Endothelial cell of umbilical vein (primary cell): ENCODE results near the gene TBX1. TPM values are rescaled to one million over a fixed set of nuclear protein-coding genes. Genes with fewer than 3 reads are reported as not detected.

ENCODE experiments used
- BruUV-seq: library from RNA; stranded (reverse); fragments of 400-500 nt; replicated peaks from 2 replicates; lab custom pipeline; 2021; lab: Mats Ljungman, UMichigan
- CTCF ChIA-PET: fragments of 300-600, 350-600 bp; sonication (Branson Sonifier 250); formaldehyde crosslinking; loops from one replicate; lab custom pipeline; 2021; ENCODE audit warnings: antibody characterized with exemption, inconsistent platforms; lab: Charles Lee
- POLR2A ChIA-PET: fragments of 300-600, 350-600 bp; sonication (Branson Sonifier 250); formaldehyde crosslinking; loops from one replicate; lab custom pipeline; 2021; ENCODE audit warnings: antibody characterized with exemption, inconsistent platforms; lab: Charles Lee
- DNase-seq: peaks from one replicate; pipeline ENCODE4 v3.0.0-alpha.2; 2011; ENCODE audit warnings: low read depth, low spot score
- FAIRE-seq: peaks from 2 replicates; lab custom pipeline; 2011; peaks lifted over from hg19 to GRCh38; lab: Jason Lieb, UNC
- H2AFZ ChIP-seq: 2 replicates; pipeline ENCODE4 v1.6.0; 2012; ENCODE audit warnings: low read depth, low read length, control low read depth, inconsistent platforms
- H3K27ac ChIP-seq: 2 replicates; pipeline ENCODE4 v1.5.1; 2011; ENCODE audit warnings: low read depth, mild to moderate bottlenecking, control low read depth, low read length, moderate library complexity; ENCODE audit not compliant: insufficient read depth
- H3K27me3 ChIP-seq, 2 experiments: 2 replicates each; pipeline versions ENCODE4 v1.6.0 to v1.6.1; 2011; ENCODE audit warnings: low read length in 2 of 2, mixed read lengths in 1 of 2; ENCODE audit not compliant: control insufficient read depth in 2 of 2, insufficient read depth in 2 of 2
- H3K36me3 ChIP-seq, 2 experiments: 2 replicates in 1 of 2; 3 replicates in 1 of 2; pipeline ENCODE4 v1.5.1; 2011; ENCODE audit warnings: low read length in 2 of 2, mild to moderate bottlenecking in 1 of 2, moderate library complexity in 1 of 2; ENCODE audit not compliant: control insufficient read depth in 2 of 2, insufficient read depth in 2 of 2; ENCODE audit errors: extremely low read depth in 1 of 2
- H3K4me1 ChIP-seq: 3 replicates; pipeline ENCODE4 v1.5.1; 2011; ENCODE audit warnings: mild to moderate bottlenecking, low read length; ENCODE audit not compliant: control insufficient read depth, insufficient read depth; ENCODE audit errors: extremely low read depth
- H3K4me2 ChIP-seq: 2 replicates; pipeline ENCODE4 v1.6.1; 2011; ENCODE audit warnings: low read length, control low read depth, mixed read lengths; ENCODE audit not compliant: insufficient read depth
- H3K4me3 ChIP-seq, 3 experiments: fragments of 200-600 bp in 1 of 3; sonication (generic), shearing (Covaris generic) in 1 of 3; replicated peaks in 1 of 3; 2 replicates each; pipeline ENCODE4 v1.5.1; 2011 to 2016; ENCODE audit warnings: control low read depth in 3 of 3, low read length in 3 of 3, mild to moderate bottlenecking in 2 of 3, inconsistent platforms in 1 of 3, low read depth in 1 of 3, moderate library complexity in 1 of 3; ENCODE audit not compliant: insufficient read depth in 1 of 3
- H3K79me2 ChIP-seq: 2 replicates; pipeline ENCODE4 v1.6.0; 2012; ENCODE audit warnings: low read length, inconsistent platforms; ENCODE audit not compliant: control insufficient read depth, insufficient read depth
- H3K9ac ChIP-seq: replicated peaks from 2 replicates; pipeline ENCODE3; 2011; ENCODE audit warnings: low read length, control low read depth; ENCODE audit not compliant: insufficient read depth; ENCODE audit errors: extremely low read depth
- H3K9me1 ChIP-seq: replicated peaks from 3 replicates; pipeline ENCODE4 v1.6.0; 2011; ENCODE audit warnings: mild to moderate bottlenecking, low read length; ENCODE audit not compliant: control insufficient read depth, insufficient read depth; ENCODE audit errors: extremely low read depth
- H3K9me3 ChIP-seq: replicated peaks from 2 replicates; pipeline ENCODE4 v1.5.1; 2012; ENCODE audit warnings: low read length, inconsistent platforms; ENCODE audit not compliant: control insufficient read depth, insufficient read depth
- H4K20me1 ChIP-seq: replicated peaks from 2 replicates; pipeline ENCODE3; 2011; ENCODE audit warnings: mild to moderate bottlenecking, low read length; ENCODE audit not compliant: control insufficient read depth, insufficient read depth; ENCODE audit errors: extremely low read depth
- EZH2 ChIP-seq: IDR thresholded peaks from 2 replicates; pipeline ENCODE4 v1.6.1; 2012; ENCODE audit warnings: borderline replicate concordance, low read depth, mild to moderate bottlenecking, moderate library complexity, low read length, inconsistent platforms; ENCODE audit not compliant: severe bottlenecking
- FOS ChIP-seq: IDR thresholded peaks from 2 replicates; pipeline ENCODE4 v1.6.1; 2011; ENCODE audit warnings: mild to moderate bottlenecking, low read length, moderate library complexity, borderline replicate concordance; ENCODE audit not compliant: insufficient read depth
- GATA2 ChIP-seq: IDR thresholded peaks from 2 replicates; pipeline ENCODE4 v1.7.0; 2011; ENCODE audit warnings: low read depth, mild to moderate bottlenecking, moderate library complexity, mixed read lengths, low read length; ENCODE audit not compliant: insufficient read length, insufficient read depth
- JUN ChIP-seq: IDR thresholded peaks from 2 replicates; pipeline ENCODE4 v1.6.1; 2011; ENCODE audit warnings: borderline replicate concordance, low read depth; ENCODE audit not compliant: insufficient read length, insufficient read depth
- MAX ChIP-seq: IDR thresholded peaks from 2 replicates; pipeline ENCODE4 v1.6.1; 2011; ENCODE audit not compliant: insufficient read depth, insufficient read length
- MYC ChIP-seq: IDR thresholded peaks from one replicate; pipeline ENCODE4 v1.6.1; 2011; ENCODE audit warnings: mild to moderate bottlenecking, low read depth, low read length
- POLR2A ChIP-seq: IDR thresholded peaks from 2 replicates; pipeline ENCODE4 v1.6.1; 2012; ENCODE audit warnings: low read depth, mild to moderate bottlenecking, control low read depth, low read length
- POLR2AphosphoS5 ChIP-seq: IDR thresholded peaks from 2 replicates; pipeline ENCODE4 v1.6.1; 2012; ENCODE audit warnings: low read depth, mild to moderate bottlenecking, control low read depth, low read length, moderate library complexity; ENCODE audit not compliant: insufficient read depth
- dilution Hi-C: fragments of 300-500 bp; cut with MboI; formaldehyde crosslinking; loops from one replicate; pipeline ENCODE4 v1.15.0; 2019; ENCODE audit warnings: low sequenced_read_pairs; ENCODE audit not compliant: extremely low pct_ligation_motif_present
- intact Hi-C: fragments of 100-400 bp; cut with micrococcal nuclease; formaldehyde crosslinking; loops from one replicate; pipeline ENCODE4 v1.10.0; 2022
- polyA plus RNA-seq, 4 experiments: library from polyadenylated mRNA; depleted of rRNA in 3 of 4; stranded (reverse) in 3 of 4; unstranded in 1 of 4; fragments of >200 nt; gene quantifications; 2 replicates each; pipeline versions ENCODE4 v1.2.1 to v1.2.3, GENCODE V29; 2011 to 2012; ENCODE audit warnings: missing spikeins in 1 of 4
- total RNA-seq: library from RNA; stranded (reverse); gene quantifications from 2 replicates; pipeline ENCODE4 v1.2.3, GENCODE V29; 2021
- TF ChIP-seq, protein P1 (sequence below), 2 donors: IDR thresholded peaks; 1 replicate in 1 of 2; 2 replicates in 1 of 2; pipeline ENCODE4 v1.5.1; 2011; ENCODE audit warnings: low read length in 2 of 2, mild to moderate bottlenecking in 2 of 2, moderate library complexity in 2 of 2, control low read depth in 1 of 2, inconsistent platforms in 1 of 2, low read depth in 1 of 2; ENCODE audit not compliant: insufficient read depth in 1 of 2; ENCODE audit errors: extremely low read depth in 1 of 2

TBX1 gene
- total and polyA plus RNA-seq, 2 donors (not counting 3 experiments of a cell fraction or from before 2014, with no cell fraction given) = 11.0 to 30.2 TPM

- no peaks in the 10 kb centered on the region for H3K79me2 ChIP-seq
- H3K4me1 ChIP-seq = peaks cover 9% of the 10 kb centered on the region
- intact Hi-C loops (no loop called here), dilution Hi-C loops (no loop called here)
- no peaks in the 10 kb centered on the region for H3K9me3 ChIP-seq
- H3K4me2 ChIP-seq = no peak overlapping the region
- no peaks in the 10 kb centered on the region for H3K27me3 ChIP-seq
- no peak for DNase-seq
- H4K20me1 ChIP-seq = no peaks in the 10 kb centered on the region
- FAIRE-seq = no peak
- H3K36me3 ChIP-seq = no peaks in the 10 kb centered on the region
- POLR2A ChIA-PET = no interaction called here
- H3K27ac ChIP-seq = no peak overlapping the region
- no peak overlapping the region for H3K9ac ChIP-seq
- no peaks in the 10 kb centered on the region for H3K9me1 ChIP-seq
- CTCF ChIA-PET = interaction anchor here (1.2 to 3.4 kb wide), 3 partner anchors 14 to 166 kb away, joined by 3 to 32 read pairs (median 19); no protein-coding TSS in a partner anchor
- BruUV-seq = no TSS peak
- TF ChIP-seq EZH2 (no peak), JUN (no peak), MAX (no peak), GATA2 (no peak), FOS (no peak), POLR2AphosphoS5 (no peak), MYC (no peak), POLR2A (no peak)
- TF ChIP-seq, protein P1, sequence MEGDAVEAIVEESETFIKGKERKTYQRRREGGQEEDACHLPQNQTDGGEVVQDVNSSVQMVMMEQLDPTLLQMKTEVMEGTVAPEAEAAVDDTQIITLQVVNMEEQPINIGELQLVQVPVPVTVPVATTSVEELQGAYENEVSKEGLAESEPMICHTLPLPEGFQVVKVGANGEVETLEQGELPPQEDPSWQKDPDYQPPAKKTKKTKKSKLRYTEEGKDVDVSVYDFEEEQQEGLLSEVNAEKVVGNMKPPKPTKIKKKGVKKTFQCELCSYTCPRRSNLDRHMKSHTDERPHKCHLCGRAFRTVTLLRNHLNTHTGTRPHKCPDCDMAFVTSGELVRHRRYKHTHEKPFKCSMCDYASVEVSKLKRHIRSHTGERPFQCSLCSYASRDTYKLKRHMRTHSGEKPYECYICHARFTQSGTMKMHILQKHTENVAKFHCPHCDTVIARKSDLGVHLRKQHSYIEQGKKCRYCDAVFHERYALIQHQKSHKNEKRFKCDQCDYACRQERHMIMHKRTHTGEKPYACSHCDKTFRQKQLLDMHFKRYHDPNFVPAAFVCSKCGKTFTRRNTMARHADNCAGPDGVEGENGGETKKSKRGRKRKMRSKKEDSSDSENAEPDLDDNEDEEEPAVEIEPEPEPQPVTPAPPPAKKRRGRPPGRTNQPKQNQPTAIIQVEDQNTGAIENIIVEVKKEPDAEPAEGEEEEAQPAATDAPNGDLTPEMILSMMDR (IDR thresholded peaks at IDR 0.05; ENCODE audit: extremely low read depth in 1 of 2, insufficient read depth in 1 of 2, low read depth in 1 of 2, low read length in 2 of 2) = no peak
- H3K4me3 ChIP-seq = no peak overlapping the region
- no peak overlapping the region for H2AFZ ChIP-seq
Measured at GRCh38 chr22:19744350-19745006, 16.1 kb upstream of the TBX1 start.
